Neural cell (in vitro differentiated cells): ENCODE results near the gene ATF2.

Source experiments
- EP300 ChIP-seq: fragments of 450-650 bp; conservative IDR thresholded peaks from 2 replicates; pipeline ENCODE4 v1.6.1; 2014; ENCODE audit warnings: antibody characterized with exemption, mild to moderate bottlenecking, moderate library complexity; ENCODE audit not compliant: poor library complexity, severe bottlenecking
- EZH2 ChIP-seq: fragments of 200-600, 300-800 bp; shearing (Covaris generic), sonication (generic); IDR thresholded peaks from 2 replicates; pipeline ENCODE4 v1.6.1; 2014; ENCODE audit warnings: antibody characterized with exemption, low read length, borderline replicate concordance, mild to moderate bottlenecking; ENCODE audit not compliant: insufficient read depth, poor library complexity, severe bottlenecking
- POLR2AphosphoS5 ChIP-seq: IDR thresholded peaks from 2 replicates; pipeline ENCODE4 v1.6.1; 2012
- RAD21 ChIP-seq: fragments of 450-650 bp; conservative IDR thresholded peaks from 2 replicates; pipeline ENCODE4 v1.6.1; 2014; ENCODE audit warnings: antibody characterized with exemption, mild to moderate bottlenecking, moderate library complexity
- SMC3 ChIP-seq: fragments of 450-650 bp; conservative IDR thresholded peaks from 2 replicates; pipeline ENCODE4 v1.6.1; 2014; ENCODE audit warnings: antibody characterized with exemption, mild to moderate bottlenecking, moderate library complexity; ENCODE audit not compliant: poor library complexity
- TAF1 ChIP-seq: IDR thresholded peaks from 2 replicates; pipeline ENCODE4 v1.6.1; 2012; ENCODE audit warnings: low read depth
- TF ChIP-seq, protein P1 (sequence below): fragments of 450-650 bp; IDR thresholded peaks from 2 replicates; pipeline ENCODE4 v1.5.1; 2014; ENCODE audit warnings: antibody characterized with exemption, mild to moderate bottlenecking, moderate library complexity; ENCODE audit not compliant: poor library complexity, severe bottlenecking
- TF ChIP-seq, protein P2 (sequence below): IDR thresholded peaks from 2 replicates; pipeline ENCODE4 v1.6.1; 2012; ENCODE audit warnings: borderline replicate concordance

DNA sequence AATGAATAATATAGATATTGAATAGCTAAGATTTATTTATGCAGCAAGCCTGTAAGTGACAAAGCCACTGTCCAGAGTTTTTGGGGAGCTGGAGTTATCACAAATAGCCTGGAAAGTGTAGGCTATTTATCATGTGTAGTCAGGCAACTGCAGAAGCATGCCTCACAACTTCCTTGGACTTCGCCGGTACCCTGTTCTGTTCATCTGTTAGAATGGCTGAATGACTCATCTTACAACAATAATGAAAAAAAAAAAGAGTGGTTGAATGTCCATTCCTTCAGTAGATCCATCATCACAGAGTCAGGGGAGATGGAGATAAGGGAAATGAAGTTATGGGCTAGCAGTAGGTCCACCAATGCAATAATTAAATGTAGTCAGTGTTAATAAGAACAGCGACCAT, 37.5 kb upstream of the ATF2 start:
- TF ChIP-seq, protein P1, sequence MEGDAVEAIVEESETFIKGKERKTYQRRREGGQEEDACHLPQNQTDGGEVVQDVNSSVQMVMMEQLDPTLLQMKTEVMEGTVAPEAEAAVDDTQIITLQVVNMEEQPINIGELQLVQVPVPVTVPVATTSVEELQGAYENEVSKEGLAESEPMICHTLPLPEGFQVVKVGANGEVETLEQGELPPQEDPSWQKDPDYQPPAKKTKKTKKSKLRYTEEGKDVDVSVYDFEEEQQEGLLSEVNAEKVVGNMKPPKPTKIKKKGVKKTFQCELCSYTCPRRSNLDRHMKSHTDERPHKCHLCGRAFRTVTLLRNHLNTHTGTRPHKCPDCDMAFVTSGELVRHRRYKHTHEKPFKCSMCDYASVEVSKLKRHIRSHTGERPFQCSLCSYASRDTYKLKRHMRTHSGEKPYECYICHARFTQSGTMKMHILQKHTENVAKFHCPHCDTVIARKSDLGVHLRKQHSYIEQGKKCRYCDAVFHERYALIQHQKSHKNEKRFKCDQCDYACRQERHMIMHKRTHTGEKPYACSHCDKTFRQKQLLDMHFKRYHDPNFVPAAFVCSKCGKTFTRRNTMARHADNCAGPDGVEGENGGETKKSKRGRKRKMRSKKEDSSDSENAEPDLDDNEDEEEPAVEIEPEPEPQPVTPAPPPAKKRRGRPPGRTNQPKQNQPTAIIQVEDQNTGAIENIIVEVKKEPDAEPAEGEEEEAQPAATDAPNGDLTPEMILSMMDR = no peak
- TF ChIP-seq EP300 (no peak), EZH2 (no peak), TAF1 (no peak), RAD21 (no peak), SMC3 (no peak), POLR2AphosphoS5 (no peak)
- TF ChIP-seq, protein P2, sequence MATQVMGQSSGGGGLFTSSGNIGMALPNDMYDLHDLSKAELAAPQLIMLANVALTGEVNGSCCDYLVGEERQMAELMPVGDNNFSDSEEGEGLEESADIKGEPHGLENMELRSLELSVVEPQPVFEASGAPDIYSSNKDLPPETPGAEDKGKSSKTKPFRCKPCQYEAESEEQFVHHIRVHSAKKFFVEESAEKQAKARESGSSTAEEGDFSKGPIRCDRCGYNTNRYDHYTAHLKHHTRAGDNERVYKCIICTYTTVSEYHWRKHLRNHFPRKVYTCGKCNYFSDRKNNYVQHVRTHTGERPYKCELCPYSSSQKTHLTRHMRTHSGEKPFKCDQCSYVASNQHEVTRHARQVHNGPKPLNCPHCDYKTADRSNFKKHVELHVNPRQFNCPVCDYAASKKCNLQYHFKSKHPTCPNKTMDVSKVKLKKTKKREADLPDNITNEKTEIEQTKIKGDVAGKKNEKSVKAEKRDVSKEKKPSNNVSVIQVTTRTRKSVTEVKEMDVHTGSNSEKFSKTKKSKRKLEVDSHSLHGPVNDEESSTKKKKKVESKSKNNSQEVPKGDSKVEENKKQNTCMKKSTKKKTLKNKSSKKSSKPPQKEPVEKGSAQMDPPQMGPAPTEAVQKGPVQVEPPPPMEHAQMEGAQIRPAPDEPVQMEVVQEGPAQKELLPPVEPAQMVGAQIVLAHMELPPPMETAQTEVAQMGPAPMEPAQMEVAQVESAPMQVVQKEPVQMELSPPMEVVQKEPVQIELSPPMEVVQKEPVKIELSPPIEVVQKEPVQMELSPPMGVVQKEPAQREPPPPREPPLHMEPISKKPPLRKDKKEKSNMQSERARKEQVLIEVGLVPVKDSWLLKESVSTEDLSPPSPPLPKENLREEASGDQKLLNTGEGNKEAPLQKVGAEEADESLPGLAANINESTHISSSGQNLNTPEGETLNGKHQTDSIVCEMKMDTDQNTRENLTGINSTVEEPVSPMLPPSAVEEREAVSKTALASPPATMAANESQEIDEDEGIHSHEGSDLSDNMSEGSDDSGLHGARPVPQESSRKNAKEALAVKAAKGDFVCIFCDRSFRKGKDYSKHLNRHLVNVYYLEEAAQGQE = no peak
